D721Med (cell line): ENCODE results near the gene HYCC1.

Experiments used
- DNase-seq: peaks from one replicate; pipeline ENCODE4 v3.0.0; 2011; ENCODE audit warnings: low spot score; ENCODE audit not compliant: insufficient read length
- FAIRE-seq: peaks from 2 replicates; lab custom pipeline; 2011; peaks lifted over from hg19 to GRCh38; lab: Jason Lieb, UNC
- TF ChIP-seq, protein P1 (sequence below): IDR thresholded peaks from 2 replicates; pipeline ENCODE4 v1.5.1; 2012; ENCODE audit warnings: mild to moderate bottlenecking, control low read depth; ENCODE audit not compliant: insufficient read depth; ENCODE audit errors: missing control alignments

Gene HYCC1

DNA sequence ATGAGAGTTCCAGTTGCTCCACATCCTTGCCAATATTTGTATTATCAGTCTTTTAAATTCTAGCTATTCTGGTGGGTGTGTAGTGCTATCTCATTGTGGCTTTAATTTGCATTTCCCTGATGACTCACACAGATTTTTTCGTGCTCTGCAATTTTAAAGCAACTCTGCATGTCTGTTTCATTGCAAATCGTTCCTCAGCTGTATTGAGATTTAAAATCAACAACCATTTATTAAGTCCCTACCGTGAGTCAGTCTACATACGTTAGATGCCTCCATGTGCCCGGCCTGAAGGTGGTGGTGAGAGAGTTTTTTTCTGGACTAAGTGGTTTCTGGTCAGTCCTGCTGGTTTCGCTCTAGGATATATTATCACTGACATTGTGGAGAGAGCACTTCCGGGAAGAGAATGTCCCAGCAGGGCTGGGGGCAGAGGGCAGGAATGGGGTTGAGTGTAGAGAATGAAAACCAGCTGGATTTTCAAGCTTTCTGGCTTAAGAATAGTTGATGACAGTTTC lies 8.4 kb upstream of the HYCC1 start:
- DNase-seq (no peak), FAIRE-seq (no peak)
- TF ChIP-seq, protein P1, sequence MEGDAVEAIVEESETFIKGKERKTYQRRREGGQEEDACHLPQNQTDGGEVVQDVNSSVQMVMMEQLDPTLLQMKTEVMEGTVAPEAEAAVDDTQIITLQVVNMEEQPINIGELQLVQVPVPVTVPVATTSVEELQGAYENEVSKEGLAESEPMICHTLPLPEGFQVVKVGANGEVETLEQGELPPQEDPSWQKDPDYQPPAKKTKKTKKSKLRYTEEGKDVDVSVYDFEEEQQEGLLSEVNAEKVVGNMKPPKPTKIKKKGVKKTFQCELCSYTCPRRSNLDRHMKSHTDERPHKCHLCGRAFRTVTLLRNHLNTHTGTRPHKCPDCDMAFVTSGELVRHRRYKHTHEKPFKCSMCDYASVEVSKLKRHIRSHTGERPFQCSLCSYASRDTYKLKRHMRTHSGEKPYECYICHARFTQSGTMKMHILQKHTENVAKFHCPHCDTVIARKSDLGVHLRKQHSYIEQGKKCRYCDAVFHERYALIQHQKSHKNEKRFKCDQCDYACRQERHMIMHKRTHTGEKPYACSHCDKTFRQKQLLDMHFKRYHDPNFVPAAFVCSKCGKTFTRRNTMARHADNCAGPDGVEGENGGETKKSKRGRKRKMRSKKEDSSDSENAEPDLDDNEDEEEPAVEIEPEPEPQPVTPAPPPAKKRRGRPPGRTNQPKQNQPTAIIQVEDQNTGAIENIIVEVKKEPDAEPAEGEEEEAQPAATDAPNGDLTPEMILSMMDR, result no peak

DNA sequence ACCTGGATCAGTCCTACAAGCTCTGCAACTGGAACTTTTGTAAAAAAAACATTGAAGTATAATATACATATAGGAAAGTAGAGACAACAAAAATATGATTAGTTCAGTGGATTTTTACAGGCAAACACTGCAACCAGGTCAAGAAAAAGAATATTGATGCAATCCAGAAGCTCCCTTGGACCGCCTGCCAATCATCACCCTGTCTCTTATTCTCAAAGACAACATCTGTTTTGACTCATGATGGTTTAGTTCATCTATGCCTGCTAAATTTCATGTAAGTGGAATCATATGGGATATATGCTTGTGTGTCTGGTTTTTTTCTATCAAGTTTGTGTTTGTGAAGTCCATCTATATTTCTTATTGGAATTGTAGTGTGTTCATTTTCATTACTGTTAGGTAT lies 7.7 kb upstream of the HYCC1 start:
- no peak for DNase-seq
- no peak for FAIRE-seq
- TF ChIP-seq, protein P1, result no peak

GRCh38 chr7:23020742-23021401 lies 6.9 kb upstream of the HYCC1 start:
- FAIRE-seq (no peak), DNase-seq (no peak)
- TF ChIP-seq, protein P1, result no peak

- FAIRE-seq (no peak), DNase-seq (no peak)
- TF ChIP-seq, protein P1, result no peak
These were observed 4.8 kb upstream of the HYCC1 start for GRCh38 chr7:23018750-23019149.

DNA sequence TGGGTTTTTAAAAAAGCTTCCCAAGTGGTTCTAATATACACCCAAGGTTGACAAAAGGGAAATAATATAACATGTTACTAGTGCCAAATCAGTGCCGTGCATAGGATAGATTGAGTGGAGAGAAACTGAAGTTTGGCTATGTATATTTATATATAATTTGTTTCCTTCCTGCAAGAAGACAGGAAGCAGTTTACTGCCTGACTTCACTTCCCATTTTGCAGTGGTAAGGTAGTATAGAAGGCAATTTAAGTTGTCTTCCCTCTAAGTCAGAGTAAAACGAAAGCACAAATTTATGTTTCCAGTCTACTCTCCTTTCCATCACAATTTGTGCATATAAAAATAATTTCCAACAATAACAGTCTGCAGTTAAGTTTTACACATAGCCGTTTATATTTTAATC lies 3.4 kb upstream of the HYCC1 start:
- TF ChIP-seq, protein P1, result no peak
- DNase-seq, result no peak
- FAIRE-seq, result no peak

- DNase-seq, result no peak
- TF ChIP-seq, protein P1, result no peak
- no peak for FAIRE-seq
These were observed 2.7 kb upstream of the HYCC1 start for GRCh38 chr7:23016345-23017253.
